SU-DHL-6 (cell line): ENCODE measurements around the gene USP6NL.

Source experiments
- H2AFZ ChIP-seq: fragments of 200-600 bp; sonication (generic); 2 replicates; pipeline ENCODE4 v1.6.1; 2014; ENCODE audit warnings: low read depth, mild to moderate bottlenecking, moderate library complexity, mixed read lengths, antibody characterized with exemption, low read length; ENCODE audit not compliant: severe bottlenecking
- H3F3A ChIP-seq: fragments of 200-600 bp; shearing (Covaris generic); 2 replicates; pipeline ENCODE4 v1.6.0; 2016; ENCODE audit warnings: antibody characterized with exemption, mild to moderate bottlenecking; ENCODE audit not compliant: insufficient read depth
- H3K27ac ChIP-seq: fragments of 200-600 bp; sonication (generic); 2 replicates; pipeline ENCODE4 v1.5.1; 2016; ENCODE audit warnings: low read depth, mild to moderate bottlenecking, low read length, moderate library complexity, mixed read lengths
- H3K27me3 ChIP-seq: fragments of 200-600 bp; sonication (generic), shearing (Covaris generic); 2 replicates; pipeline ENCODE4 v1.6.0; 2014; ENCODE audit warnings: mild to moderate bottlenecking, low read length
- H3K36me3 ChIP-seq: fragments of 200-600 bp; sonication (generic); 2 replicates; pipeline ENCODE4 v1.6.1; 2014; ENCODE audit warnings: mild to moderate bottlenecking, low read length, mixed read lengths
- H3K4me2 ChIP-seq: fragments of 300-600, 200-600 bp; shearing (Covaris generic), sonication (generic); 2 replicates; pipeline ENCODE4 v1.6.0; 2014; ENCODE audit warnings: low read length, low read depth, mild to moderate bottlenecking; ENCODE audit not compliant: poor library complexity, severe bottlenecking
- H3K4me3 ChIP-seq: fragments of 200-600 bp; sonication (generic); 2 replicates; pipeline ENCODE4 v1.5.1; 2014; ENCODE audit warnings: antibody characterized with exemption, low read length, mild to moderate bottlenecking, mixed read lengths; ENCODE audit not compliant: insufficient read depth, poor library complexity, severe bottlenecking
- H3K79me2 ChIP-seq: fragments of 200-600 bp; sonication (generic); 2 replicates; pipeline ENCODE4 v1.6.1; 2014; ENCODE audit warnings: mild to moderate bottlenecking, low read length, moderate library complexity; ENCODE audit not compliant: insufficient read depth
- H3K9ac ChIP-seq: fragments of 200-600 bp; sonication (generic); 2 replicates; pipeline ENCODE4 v1.7.0; 2014; ENCODE audit warnings: mild to moderate bottlenecking, low read length
- H3K9me2 ChIP-seq: fragments of 200-600 bp; sonication (generic); replicated peaks from 2 replicates; pipeline ENCODE4 v1.6.1; 2014; ENCODE audit warnings: low read length; ENCODE audit not compliant: insufficient read depth
- H3K9me3 ChIP-seq: fragments of 200-600 bp; sonication (generic); 2 replicates; pipeline ENCODE4 v1.6.1; 2014; ENCODE audit warnings: low read length, mixed read lengths; ENCODE audit not compliant: insufficient read depth
- H4K20me1 ChIP-seq: fragments of 200-600 bp; sonication (generic); 2 replicates; pipeline ENCODE4 v1.6.1; 2014; ENCODE audit warnings: low read depth, mild to moderate bottlenecking, antibody characterized with exemption, low read length, moderate library complexity, mixed read lengths
- CTCF ChIP-seq: fragments of 200-600 bp; sonication (generic); IDR thresholded peaks from one replicate; pipeline ENCODE4 v1.5.1; 2017; ENCODE audit warnings: antibody characterized with exemption, mild to moderate bottlenecking, low read length, moderate library complexity; ENCODE audit not compliant: insufficient read depth, poor library complexity, severe bottlenecking
- EZH2phosphoT487 ChIP-seq: fragments of 200-600 bp; sonication (generic), shearing (Covaris generic); conservative IDR thresholded peaks from 2 replicates; pipeline ENCODE4 v1.6.1; 2018; ENCODE audit warnings: mild to moderate bottlenecking, antibody characterized with exemption, low read length, moderate library complexity, mixed read lengths

USP6NL gene

GRCh38 chr10:11654659-11655058 lies 43.2 kb upstream of the USP6NL start:
- Histone ChIP-seq H3K9ac (no peak overlapping the region), H3F3A (peaks cover 3% of the 10 kb centered on the region), H3K9me2 (no peaks in the 10 kb centered on the region), H3K9me3 (no peaks in the 10 kb centered on the region), H3K27ac (no peak overlapping the region), H2AFZ (no peak overlapping the region), H4K20me1 (no peaks in the 10 kb centered on the region), H3K4me3 (no peak overlapping the region), H3K79me2 (no peaks in the 10 kb centered on the region), H3K36me3 (no peaks in the 10 kb centered on the region), H3K4me2 (no peak overlapping the region), H3K27me3 (no peaks in the 10 kb centered on the region)
- TF ChIP-seq CTCF (no peak), EZH2phosphoT487 (no peak)

GRCh38 chr10:11653758-11654471 lies 42.5 kb upstream of the USP6NL start:
- H3K9me3 ChIP-seq: no peaks in the 10 kb centered on the region
- H4K20me1 ChIP-seq: no peaks in the 10 kb centered on the region
- no peaks in the 10 kb centered on the region for H3K36me3 ChIP-seq
- no peaks in the 10 kb centered on the region for H3K9me2 ChIP-seq
- H3K9ac ChIP-seq: no peak overlapping the region
- no peaks in the 10 kb centered on the region; the same call in 1 of the 2 replicates for H3F3A ChIP-seq
- H3K4me2 ChIP-seq: no peak overlapping the region
- no peak overlapping the region for H2AFZ ChIP-seq
- TF ChIP-seq CTCF: no peak
- no peak for TF ChIP-seq EZH2phosphoT487
- H3K4me3 ChIP-seq: no peak overlapping the region
- H3K27me3 ChIP-seq: no peaks in the 10 kb centered on the region
- no peak overlapping the region for H3K27ac ChIP-seq
- H3K79me2 ChIP-seq: no peaks in the 10 kb centered on the region

GRCh38 chr10:11647676-11648075 lies 36.2 kb upstream of the USP6NL start:
- Histone ChIP-seq H3K4me3 (no peak overlapping the region), H4K20me1 (no peaks in the 10 kb centered on the region), H3K27ac (no peak overlapping the region), H3K9me2 (no peaks in the 10 kb centered on the region), H3K27me3 (no peaks in the 10 kb centered on the region), H3K4me2 (no peak overlapping the region), H3F3A (no peaks in the 10 kb centered on the region), H3K9ac (no peak overlapping the region), H3K36me3 (no peaks in the 10 kb centered on the region), H2AFZ (no peak overlapping the region), H3K79me2 (no peaks in the 10 kb centered on the region), H3K9me3 (no peaks in the 10 kb centered on the region)
- no peak for TF ChIP-seq CTCF
- no peak for TF ChIP-seq EZH2phosphoT487
